GM13977 (cell line): ENCODE results near the gene CHMP5.

Experiments
- DNase-seq: peaks from one replicate; pipeline ENCODE4 v3.0.0; 2012; ENCODE audit warnings: low spot score
- CTCF ChIP-seq: IDR thresholded peaks from 2 replicates; pipeline ENCODE4 v1.5.1; 2012; ENCODE audit warnings: mild to moderate bottlenecking, control low read depth; ENCODE audit not compliant: insufficient read depth; ENCODE audit errors: extremely low read depth, missing control alignments
- in situ Hi-C: fragments of 300-500 bp; cut with MboI; formaldehyde crosslinking; loops from one replicate; pipeline ENCODE4 v1.12.0; 2022; ENCODE audit warnings: low sequenced_read_pairs, low pct_unique_long_range_greater_than_20kb, mixed read lengths, inconsistent platforms; ENCODE audit not compliant: unreplicated experiment

CHMP5 gene

GRCh38 chr9:33241298-33241697 lies 23.6 kb upstream of the CHMP5 start:
- no peak for TF ChIP-seq CTCF
- in situ Hi-C loops: no loop called here
- no peak for DNase-seq

- DNase-seq: no peak
- TF ChIP-seq CTCF: no peak
- in situ Hi-C loops: no loop called here
Observed at GRCh38 chr9:33242609-33243134, 22.2 kb upstream of the CHMP5 start.

GRCh38 chr9:33244137-33244784 lies 20.6 kb upstream of the CHMP5 start:
- in situ Hi-C loops: no loop called here
- no peak for TF ChIP-seq CTCF
- no peak for DNase-seq

- DNase-seq: no peak
- in situ Hi-C loops: no loop called here
- no peak for TF ChIP-seq CTCF
Observed at GRCh38 chr9:33245341-33245740, 19.5 kb upstream of the CHMP5 start.

- in situ Hi-C loops: no loop called here
Observed at GRCh38 chr9:33246269-33246860, 18.5 kb upstream of the CHMP5 start.

GRCh38 chr9:33248606-33249005 lies 16.2 kb upstream of the CHMP5 start:
- no peak for DNase-seq
- in situ Hi-C loops: no loop called here
- TF ChIP-seq CTCF: no peak

More at GRCh38 chr9:33246269-33246860, 18.5 kb upstream of the CHMP5 start:
- DNase-seq: no peak
- TF ChIP-seq CTCF: no peak
